LNCaP clone FGC (cell line): Measurements from ENCODE around the gene PTPN21.
"Not testable (repeated sequence)": the region's sequence is repeated elsewhere in the genome, so short reads cannot be mapped to it uniquely, and the experiment has no call there.

Experiments
- DNase-seq: peaks from one replicate; pipeline ENCODE4 v3.0.0-alpha.2; 2011; ENCODE audit warnings: low read depth
- H3K4me3 ChIP-seq: 2 replicates; pipeline ENCODE4 v1.5.1; 2011; ENCODE audit warnings: mild to moderate bottlenecking, low read depth, low read length, control low read depth
- TF ChIP-seq, protein P1 (sequence below): IDR thresholded peaks from 2 replicates; pipeline ENCODE4 v1.5.1; 2012; ENCODE audit warnings: mild to moderate bottlenecking; ENCODE audit not compliant: control insufficient read depth, insufficient read depth; ENCODE audit errors: extremely low read depth

The PTPN21 gene

DNA sequence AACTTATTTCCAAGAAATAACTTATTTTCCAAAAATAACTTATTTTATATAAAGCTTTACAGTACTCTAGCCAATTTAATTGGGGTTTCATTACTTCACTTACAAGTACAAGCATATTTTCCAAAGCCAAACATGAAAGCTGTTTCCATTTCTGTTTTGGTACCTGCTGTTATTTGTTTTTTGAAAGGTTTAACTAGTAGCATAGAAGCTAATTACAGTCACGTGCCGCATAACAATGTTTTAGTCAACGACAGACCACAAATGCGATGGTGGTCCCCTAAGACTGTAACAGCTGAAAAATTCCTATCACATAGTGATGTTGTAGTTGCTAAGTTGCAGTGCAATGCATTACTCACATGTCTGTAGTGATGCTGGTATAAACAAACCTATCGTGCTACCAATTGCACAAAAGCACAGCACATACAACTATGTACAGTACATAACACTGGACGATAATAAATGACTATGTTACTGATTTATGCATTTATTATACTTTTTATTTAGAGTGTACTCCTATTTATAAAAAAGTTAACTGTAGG, 21.7 kb downstream of the PTPN21 start:
- no peak for DNase-seq
- TF ChIP-seq, protein P1, sequence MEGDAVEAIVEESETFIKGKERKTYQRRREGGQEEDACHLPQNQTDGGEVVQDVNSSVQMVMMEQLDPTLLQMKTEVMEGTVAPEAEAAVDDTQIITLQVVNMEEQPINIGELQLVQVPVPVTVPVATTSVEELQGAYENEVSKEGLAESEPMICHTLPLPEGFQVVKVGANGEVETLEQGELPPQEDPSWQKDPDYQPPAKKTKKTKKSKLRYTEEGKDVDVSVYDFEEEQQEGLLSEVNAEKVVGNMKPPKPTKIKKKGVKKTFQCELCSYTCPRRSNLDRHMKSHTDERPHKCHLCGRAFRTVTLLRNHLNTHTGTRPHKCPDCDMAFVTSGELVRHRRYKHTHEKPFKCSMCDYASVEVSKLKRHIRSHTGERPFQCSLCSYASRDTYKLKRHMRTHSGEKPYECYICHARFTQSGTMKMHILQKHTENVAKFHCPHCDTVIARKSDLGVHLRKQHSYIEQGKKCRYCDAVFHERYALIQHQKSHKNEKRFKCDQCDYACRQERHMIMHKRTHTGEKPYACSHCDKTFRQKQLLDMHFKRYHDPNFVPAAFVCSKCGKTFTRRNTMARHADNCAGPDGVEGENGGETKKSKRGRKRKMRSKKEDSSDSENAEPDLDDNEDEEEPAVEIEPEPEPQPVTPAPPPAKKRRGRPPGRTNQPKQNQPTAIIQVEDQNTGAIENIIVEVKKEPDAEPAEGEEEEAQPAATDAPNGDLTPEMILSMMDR, result no peak
- H3K4me3 ChIP-seq, result no peak overlapping the region

DNA sequence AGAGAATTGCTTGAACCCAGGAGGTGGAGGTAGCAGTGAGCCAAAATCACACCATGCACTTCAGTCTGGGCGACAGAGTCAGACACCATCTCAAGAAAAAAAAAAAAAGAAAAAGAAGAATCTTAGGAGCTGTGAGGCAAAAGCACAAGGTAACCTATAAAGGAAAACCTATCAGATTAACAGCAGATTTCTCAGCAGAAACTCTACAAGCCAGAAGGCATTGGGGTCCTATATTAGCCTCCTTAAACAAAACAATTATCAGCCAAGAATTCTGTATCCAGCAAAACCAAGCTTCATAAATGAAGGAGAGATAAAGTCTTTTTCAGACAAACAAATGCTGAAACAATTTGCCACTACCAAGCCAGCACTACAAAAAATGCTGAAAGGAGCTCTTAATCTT, 24.9 kb downstream of the PTPN21 start:
- DNase-seq, H3K4me3 ChIP-seq: not testable (repeated sequence)

DNA sequence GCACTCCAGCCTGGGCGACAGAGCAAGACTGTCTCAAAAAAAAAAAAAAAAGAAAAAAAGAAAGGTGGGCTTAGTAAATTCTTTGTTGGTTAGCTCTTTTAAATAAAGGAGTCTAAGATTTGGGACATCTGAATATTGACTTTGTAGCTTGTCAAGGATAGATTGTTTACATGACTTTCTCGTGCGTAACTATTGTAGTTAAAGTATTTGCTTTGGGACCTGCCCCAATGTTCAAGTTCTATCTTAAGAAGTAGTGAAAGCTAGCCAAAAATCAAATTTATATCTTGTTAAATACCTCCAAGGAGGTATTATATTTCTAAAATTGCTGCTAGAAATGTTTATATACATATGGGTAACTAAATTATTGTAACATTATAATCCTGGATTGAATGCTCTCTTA, 32.4 kb downstream of the PTPN21 start:
- DNase-seq, result peak; percentile 77
- TF ChIP-seq, protein P1, result no peak
- 0 out of 2 replicates have a peak overlapping the region, but pooled peaks have one; percentile 13 for H3K4me3 ChIP-seq

DNA sequence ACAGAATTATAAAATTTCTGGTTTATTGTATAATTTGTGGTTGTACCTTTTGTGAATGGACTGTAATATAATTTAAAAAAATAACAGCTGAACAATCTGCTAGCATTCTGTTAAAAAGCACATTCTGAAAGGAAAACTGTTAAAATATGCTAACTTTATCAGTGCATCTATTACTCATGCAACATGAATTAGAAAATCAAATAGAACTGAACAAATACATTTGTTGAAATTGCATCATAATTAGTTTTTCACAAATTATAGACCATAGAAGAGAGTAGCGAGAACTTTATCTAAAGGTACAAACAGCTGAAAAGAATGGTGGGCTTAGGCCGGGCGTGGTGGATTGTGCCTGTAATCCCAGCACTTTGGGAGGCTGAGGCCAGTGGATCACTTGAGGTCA, 33.0 kb downstream of the PTPN21 start:
- TF ChIP-seq, protein P1, result no peak
- 0 out of 2 replicates have a peak overlapping the region, but pooled peaks have one; percentile 13 for H3K4me3 ChIP-seq

DNA sequence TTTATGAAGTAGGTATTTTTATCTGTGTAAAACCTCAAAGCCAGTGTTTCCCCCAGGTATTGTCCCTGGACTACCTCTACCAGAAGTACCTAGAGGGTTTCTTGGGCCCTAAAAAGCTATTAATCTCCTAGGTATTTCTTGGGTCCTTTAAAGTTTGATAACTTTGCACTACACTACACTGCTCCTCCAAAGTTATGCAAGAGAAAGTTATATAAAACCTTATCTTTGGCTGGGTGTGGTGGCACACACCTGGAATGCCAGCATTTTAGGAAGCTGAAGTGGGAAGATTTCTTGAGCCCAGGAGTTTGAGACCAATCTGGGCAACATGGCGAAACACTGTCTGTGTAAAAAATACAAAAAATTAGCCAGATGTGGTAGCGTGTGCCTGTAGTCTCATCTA, 34.9 kb downstream of the PTPN21 start:
- no peak for DNase-seq
- no peak overlapping the region for H3K4me3 ChIP-seq
- TF ChIP-seq, protein P1, result no peak

More for the DNA sequence above, 33.0 kb downstream of the PTPN21 start:
- DNase-seq, result no peak

DNA sequence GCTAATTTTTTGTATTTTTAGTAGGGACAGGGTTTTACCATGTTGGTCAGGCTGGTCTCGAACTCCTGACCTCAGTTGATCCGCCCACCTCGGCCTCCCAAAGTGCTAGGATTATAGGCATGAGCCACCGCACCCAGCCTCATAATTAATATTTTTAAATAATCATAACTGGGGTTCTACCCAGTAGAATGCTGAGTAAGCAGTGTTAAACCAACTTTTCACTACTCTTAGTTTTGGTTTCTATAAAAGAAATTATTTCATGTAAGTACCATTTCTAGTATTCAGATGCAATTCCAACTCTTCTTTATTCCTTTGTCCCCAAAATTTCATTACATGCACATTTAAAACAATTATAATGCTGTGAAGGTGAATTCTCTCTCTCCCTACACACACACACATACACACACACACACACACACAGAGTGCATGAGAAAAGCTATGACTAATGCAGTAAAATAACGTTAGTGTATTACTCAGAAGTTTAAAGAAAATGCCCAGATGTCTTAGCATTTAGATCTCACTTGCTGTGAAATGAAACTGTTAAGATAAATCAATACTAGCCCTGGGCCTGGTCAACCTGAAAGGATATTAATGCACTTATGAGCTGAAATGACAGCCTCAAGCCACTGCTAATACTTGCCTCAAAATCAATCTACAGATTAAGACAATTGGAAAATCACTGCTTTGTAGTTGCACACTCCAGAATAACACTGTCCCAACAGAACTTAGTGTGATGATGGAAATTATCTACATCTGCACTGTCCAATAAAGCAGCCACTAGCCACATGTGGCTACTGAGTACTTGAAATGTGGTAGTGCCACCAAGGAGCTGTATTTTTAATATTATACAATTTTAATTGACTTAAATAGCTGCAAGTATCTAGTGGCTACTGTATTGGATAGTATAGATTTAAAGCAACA, 36.0 kb downstream of the PTPN21 start:
- TF ChIP-seq, protein P1, result no peak
- no peak overlapping the region for H3K4me3 ChIP-seq
- DNase-seq, result no peak

DNA sequence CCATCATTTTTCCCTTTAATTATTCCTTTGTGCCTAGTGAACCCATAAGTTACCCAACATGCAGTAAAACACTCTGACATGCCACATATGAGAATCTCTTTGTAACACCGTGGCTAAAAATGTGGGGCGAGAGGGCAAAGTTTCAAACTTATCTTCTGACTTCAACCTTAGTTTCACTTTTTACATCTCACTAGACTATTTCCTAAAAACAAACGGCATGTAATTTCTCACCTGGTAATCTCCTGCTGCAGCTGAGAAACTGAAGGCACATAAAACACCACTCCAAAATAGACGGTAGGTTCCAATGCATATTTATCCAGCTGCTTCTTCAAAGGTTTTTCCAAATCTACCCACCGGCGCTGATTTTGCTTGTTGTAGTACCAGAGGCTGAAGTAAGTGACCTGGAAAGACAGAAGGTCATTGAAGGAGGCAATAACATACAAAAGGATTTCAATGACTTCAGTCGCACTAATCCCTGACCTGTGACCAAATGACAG, 37.9 kb downstream of the PTPN21 start:
- no peak overlapping the region for H3K4me3 ChIP-seq
- no peak for DNase-seq
- TF ChIP-seq, protein P1, result no peak
